GM13976 (cell line): Measurements from ENCODE around the gene EMSY.

Source experiments
- DNase-seq: peaks from one replicate; pipeline ENCODE4 v3.0.0; 2012; ENCODE audit warnings: low spot score
- CTCF ChIP-seq: IDR thresholded peaks from 2 replicates; pipeline ENCODE4 v1.5.1; 2012; ENCODE audit warnings: borderline replicate concordance, mild to moderate bottlenecking; ENCODE audit not compliant: insufficient read depth; ENCODE audit errors: extremely low read depth, missing control alignments, control extremely low read depth
- in situ Hi-C: fragments of 300-500 bp; cut with MboI; formaldehyde crosslinking; loops from one replicate; pipeline ENCODE4 v1.12.0; 2022; ENCODE audit warnings: low sequenced_read_pairs, mixed read lengths, inconsistent platforms; ENCODE audit not compliant: unreplicated experiment

EMSY gene

GRCh38 chr11:76465701-76466100, 20.9 kb downstream of the EMSY start:
- in situ Hi-C loops = no loop called here
- TF ChIP-seq CTCF = no peak
- DNase-seq = no peak

- TF ChIP-seq CTCF = no peak
- in situ Hi-C loops = no loop called here
- DNase-seq = no peak
These were observed 21.8 kb downstream of the EMSY start for GRCh38 chr11:76466666-76467065.

- no peak for TF ChIP-seq CTCF
- in situ Hi-C loops = no loop called here
- DNase-seq = no peak
These were observed 24.3 kb downstream of the EMSY start for GRCh38 chr11:76469141-76469540.

DNA sequence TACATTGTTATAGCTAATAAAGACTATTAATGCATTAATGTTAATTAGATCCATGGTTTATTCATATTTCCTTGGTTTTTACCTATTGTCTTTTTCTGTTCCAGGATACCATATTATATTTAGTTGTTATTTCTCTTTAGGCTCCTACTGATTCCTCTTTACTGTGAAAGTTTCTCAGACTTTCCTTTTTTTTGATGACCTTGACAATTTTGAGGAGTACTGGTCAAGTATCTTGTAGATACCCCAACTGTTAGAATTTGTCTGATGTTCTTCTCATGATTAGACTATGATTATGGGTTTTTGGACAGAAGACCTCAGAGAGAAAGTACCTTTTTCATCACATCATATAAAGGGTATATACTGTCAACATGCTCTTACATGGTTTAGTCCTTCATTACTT, 26.6 kb downstream of the EMSY start:
- no peak for DNase-seq
- in situ Hi-C loops = no loop called here
- TF ChIP-seq CTCF = no peak

- no peak for DNase-seq
- in situ Hi-C loops = no loop called here
- TF ChIP-seq CTCF = no peak
These were observed 35.4 kb downstream of the EMSY start for GRCh38 chr11:76480241-76480640.

DNA sequence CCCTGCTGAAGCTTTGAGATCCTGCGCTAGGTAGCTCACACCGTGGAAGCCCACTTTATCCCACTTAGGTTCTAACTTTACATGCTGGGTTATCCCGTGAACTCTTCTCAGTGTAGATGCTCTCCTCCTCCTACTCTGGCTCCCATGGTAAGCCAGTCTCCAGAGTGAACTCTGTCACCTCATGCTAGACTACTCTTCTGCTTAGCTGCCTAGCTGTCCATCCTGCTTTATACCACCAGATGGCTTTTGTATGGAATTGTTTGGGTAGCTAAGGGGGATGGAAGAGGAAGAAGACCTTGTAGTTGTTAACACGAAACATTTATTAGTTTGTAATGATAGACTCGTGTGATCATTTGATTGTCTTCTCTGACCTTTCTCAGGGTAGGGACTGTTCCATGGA, 46.8 kb downstream of the EMSY start:
- no peak for TF ChIP-seq CTCF
- in situ Hi-C loops = no loop called here
- no peak for DNase-seq

- in situ Hi-C loops = no loop called here
- DNase-seq = no peak
- TF ChIP-seq CTCF = no peak
These were observed 48.2 kb downstream of the EMSY start for GRCh38 chr11:76493040-76493439.
